Mucosa of descending colon (tissue), 3 donors: ENCODE measurements around the gene AGAP1. TPM values are rescaled to one million over a fixed set of nuclear protein-coding genes. Genes with fewer than 3 reads are reported as not detected.

Experiments
- ATAC-seq: fragments of 200-7000 bp; cut with Tn5 transposase; one replicate; pipeline ENCODE4 v1.9.1; 2020; ENCODE audit warnings: mild to moderate bottlenecking, moderate library complexity
- DNase-seq, 3 donors: peaks; one replicate each; pipeline ENCODE4 v3.0.0-alpha.2; 2020
- H3K36me3 ChIP-seq: fragments of 200-600 bp; one replicate; pipeline ENCODE4 v1.8.0; 2021; ENCODE audit warnings: low read depth, mild to moderate bottlenecking
- H3K4me1 ChIP-seq: fragments of 200-600 bp; one replicate; pipeline ENCODE4 v1.8.0; 2021; ENCODE audit warnings: low read depth, mild to moderate bottlenecking
- H3K4me3 ChIP-seq: fragments of 200-600 bp; one replicate; pipeline ENCODE4 v1.8.0; 2021; ENCODE audit warnings: mild to moderate bottlenecking
- H3K9me3 ChIP-seq: fragments of 200-600 bp; one replicate; pipeline ENCODE4 v1.8.0; 2021; ENCODE audit warnings: mild to moderate bottlenecking
- intact Hi-C, 2 donors: fragments of 100-400 bp; cut with DNase I in 1 of 2; cut with micrococcal nuclease in 1 of 2; formaldehyde crosslinking; loops; one replicate each; pipeline versions ENCODE4 v1.11.0 to v1.11.1; 2022; cut with DNase I, micrococcal nuclease
- total RNA-seq, 3 donors: library from RNA; stranded (reverse); fragmentation: NEBNext Ultra II Directional in 2 of 3; extraction: Animal tissue kit (Norgen Biotek cat#: 25700) in 2 of 3; gene quantifications; one replicate each; pipeline versions ENCODE4 v1.2.1 to v1.2.4, GENCODE V29; 2021 to 2023
- TF ChIP-seq, protein P1 (sequence below): fragments of 200-600 bp; IDR thresholded peaks from one replicate; pipeline ENCODE4 v1.8.0; 2022; ENCODE audit warnings: antibody characterized with exemption, mild to moderate bottlenecking
- donor health status: DM: no; HTN: no; CAD: no; lungs with moderate emphysema.
- donor health status: DM: no; HTN: no; CAD: no.
- donor health status: DM: no; HTN: yes; CAD: no.

AGAP1 gene
- total RNA-seq, 3 donors from 2014 or later, result 68.1 to 112 (median 88.9) TPM

DNA sequence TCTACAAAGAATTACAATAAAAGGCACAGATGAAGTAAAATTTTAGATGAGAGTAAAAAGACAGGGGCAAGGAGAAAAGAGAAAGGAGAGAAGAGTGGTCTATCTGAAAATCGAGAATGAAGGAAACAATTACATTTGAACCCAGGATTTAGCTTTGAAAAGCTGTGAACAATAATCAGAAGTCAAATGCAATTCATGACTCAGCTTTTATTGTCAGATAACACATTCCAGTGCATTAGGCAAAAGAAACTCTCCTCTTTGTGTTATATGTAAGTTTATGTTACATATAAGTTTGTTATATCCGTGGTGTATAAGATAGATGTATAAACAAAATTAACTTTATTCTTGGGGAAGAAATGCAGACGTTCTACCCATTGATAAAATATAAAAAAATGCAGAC lies 389.8 kb downstream of the AGAP1 start:
- no peak for DNase-seq
- intact Hi-C loops, result no loop called here
- Histone ChIP-seq H3K9me3 (no peaks in the 10 kb centered on the region), H3K36me3 (no peaks in the 10 kb centered on the region), H3K4me1 (no peaks in the 10 kb centered on the region), H3K4me3 (no peak overlapping the region)
- TF ChIP-seq, protein P1, sequence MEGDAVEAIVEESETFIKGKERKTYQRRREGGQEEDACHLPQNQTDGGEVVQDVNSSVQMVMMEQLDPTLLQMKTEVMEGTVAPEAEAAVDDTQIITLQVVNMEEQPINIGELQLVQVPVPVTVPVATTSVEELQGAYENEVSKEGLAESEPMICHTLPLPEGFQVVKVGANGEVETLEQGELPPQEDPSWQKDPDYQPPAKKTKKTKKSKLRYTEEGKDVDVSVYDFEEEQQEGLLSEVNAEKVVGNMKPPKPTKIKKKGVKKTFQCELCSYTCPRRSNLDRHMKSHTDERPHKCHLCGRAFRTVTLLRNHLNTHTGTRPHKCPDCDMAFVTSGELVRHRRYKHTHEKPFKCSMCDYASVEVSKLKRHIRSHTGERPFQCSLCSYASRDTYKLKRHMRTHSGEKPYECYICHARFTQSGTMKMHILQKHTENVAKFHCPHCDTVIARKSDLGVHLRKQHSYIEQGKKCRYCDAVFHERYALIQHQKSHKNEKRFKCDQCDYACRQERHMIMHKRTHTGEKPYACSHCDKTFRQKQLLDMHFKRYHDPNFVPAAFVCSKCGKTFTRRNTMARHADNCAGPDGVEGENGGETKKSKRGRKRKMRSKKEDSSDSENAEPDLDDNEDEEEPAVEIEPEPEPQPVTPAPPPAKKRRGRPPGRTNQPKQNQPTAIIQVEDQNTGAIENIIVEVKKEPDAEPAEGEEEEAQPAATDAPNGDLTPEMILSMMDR, result no peak
- ATAC-seq, result no peak

GRCh38 chr2:235889302-235889630 lies 395.4 kb downstream of the AGAP1 start:
- H3K9me3 ChIP-seq, result no peaks in the 10 kb centered on the region
- no peaks in the 10 kb centered on the region for H3K36me3 ChIP-seq
- TF ChIP-seq, protein P1, result no peak
- no peak for ATAC-seq
- intact Hi-C loops, result no loop called here
- H3K4me3 ChIP-seq, result no peak overlapping the region
- H3K4me1 ChIP-seq, result no peaks in the 10 kb centered on the region
- no peak for DNase-seq

DNA sequence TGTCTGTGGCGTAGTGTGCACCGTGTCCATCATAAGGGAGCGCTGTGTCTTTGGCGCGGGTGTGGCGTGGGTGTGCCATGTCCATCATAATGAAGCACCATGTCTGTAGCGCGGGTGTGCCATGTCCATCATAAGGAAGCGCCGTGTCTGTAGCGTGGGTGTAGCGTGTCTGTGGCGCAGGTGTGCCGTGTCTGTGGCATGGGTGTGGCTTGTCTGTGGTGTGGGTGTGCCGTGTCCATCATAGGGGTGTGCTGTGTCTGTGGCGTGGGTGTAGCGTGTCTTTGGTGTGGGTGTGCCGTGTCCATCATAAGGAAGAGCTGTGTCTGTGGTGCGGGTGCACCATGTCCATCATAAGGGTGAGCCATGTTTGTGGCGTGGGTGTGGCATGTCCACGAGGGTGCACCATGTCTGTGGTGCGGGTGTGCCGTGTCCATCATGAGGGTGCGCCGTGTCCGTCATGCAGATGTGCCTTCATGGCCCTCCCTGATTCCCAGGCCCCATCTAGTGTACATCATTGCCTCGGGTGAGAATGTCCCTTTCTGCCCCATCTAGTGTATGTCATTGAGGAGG lies 399.4 kb downstream of the AGAP1 start:
- H3K36me3 ChIP-seq, result no peaks in the 10 kb centered on the region
- intact Hi-C loops, result no loop called here
- TF ChIP-seq, protein P1, result no peak
- ATAC-seq, result peak; percentile 12
- no peaks in the 10 kb centered on the region for H3K9me3 ChIP-seq
- DNase-seq, result no peak
- H3K4me3 ChIP-seq, result no peak overlapping the region
- H3K4me1 ChIP-seq, result no peaks in the 10 kb centered on the region

- TF ChIP-seq, protein P1, result no peak
- Histone ChIP-seq H3K4me1 (no peaks in the 10 kb centered on the region), H3K9me3 (no peaks in the 10 kb centered on the region), H3K36me3 (no peaks in the 10 kb centered on the region), H3K4me3 (no peak overlapping the region)
- intact Hi-C loops, result no loop called here
- DNase-seq (no peak), ATAC-seq (no peak)
Measured at GRCh38 chr2:235894839-235895238, 401.0 kb downstream of the AGAP1 start.

- Histone ChIP-seq H3K4me1 (no peaks in the 10 kb centered on the region), H3K9me3 (no peaks in the 10 kb centered on the region), H3K36me3 (no peaks in the 10 kb centered on the region), H3K4me3 (no peak overlapping the region)
- TF ChIP-seq, protein P1, result no peak
- no peak for ATAC-seq
- intact Hi-C loops, result no loop called here
- DNase-seq, result no peak
Measured at GRCh38 chr2:235896061-235896460, 402.2 kb downstream of the AGAP1 start.

DNA sequence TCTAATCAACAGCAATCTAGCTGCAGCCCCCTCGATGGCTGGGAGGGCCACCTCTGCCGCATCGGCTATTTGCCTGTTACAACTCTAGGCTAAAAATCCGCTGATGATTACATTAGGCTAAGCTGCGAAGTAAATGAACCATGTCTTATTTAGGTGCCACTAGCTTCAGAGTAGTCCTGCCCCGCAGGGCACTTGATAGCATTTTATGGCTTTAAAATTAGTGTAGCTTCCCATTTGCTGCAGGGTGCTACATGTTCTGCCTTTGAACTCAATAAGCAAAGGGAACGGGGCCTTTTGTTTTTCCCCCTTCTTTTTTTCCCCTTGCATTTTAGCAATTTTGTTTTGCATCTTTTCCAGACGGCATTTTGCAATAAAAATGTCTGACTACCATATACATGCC lies 404.1 kb downstream of the AGAP1 start:
- no peak for DNase-seq
- no peak for ATAC-seq

More for the DNA sequence above, 404.1 kb downstream of the AGAP1 start:
- Histone ChIP-seq H3K4me3 (no peak overlapping the region), H3K9me3 (no peaks in the 10 kb centered on the region), H3K4me1 (no peaks in the 10 kb centered on the region), H3K36me3 (no peaks in the 10 kb centered on the region)
- TF ChIP-seq, protein P1, result no peak
- intact Hi-C loops, result no loop called here
